K562 (cell line): ENCODE data around the gene PHF20. TPM values are rescaled to one million over a fixed set of nuclear protein-coding genes. Genes with fewer than 3 reads are reported as not detected.

Source experiments
- AFF1 ChIP-seq, 2 experiments: fragments of 450-650 bp; IDR thresholded peaks; 2 replicates each; pipeline ENCODE4 v1.6.1; 2018; ENCODE audit warnings: mild to moderate bottlenecking in 2 of 2, low read depth in 1 of 2; ENCODE audit not compliant: partially characterized antibody in 2 of 2
- CREB1 ChIP-seq, 2 experiments: sonication (generic) in 1 of 2; formaldehyde crosslinking in 1 of 2; IDR thresholded peaks; 2 replicates each; pipeline versions ENCODE4 v1.6.1 to v1.8.0; 2012 to 2022; ENCODE audit warnings: inconsistent platforms in 1 of 2, mild to moderate bottlenecking in 1 of 2, missing genetic modification reagents in 1 of 2, moderate library complexity in 1 of 2
- EZH2 ChIP-seq: IDR thresholded peaks from 2 replicates; pipeline ENCODE4 v1.6.1; 2012; ENCODE audit warnings: low read depth, mild to moderate bottlenecking, inconsistent platforms, low read length, borderline replicate concordance
- GATA2 ChIP-seq: sonication (generic); formaldehyde crosslinking; IDR thresholded peaks from 2 replicates; pipeline ENCODE4 v1.4.0; 2020; ENCODE audit warnings: mild to moderate bottlenecking, missing genetic modification reagents
- SAFB2 ChIP-seq: fragments of 200-400 bp; formaldehyde crosslinking; IDR thresholded peaks from 2 replicates; pipeline ENCODE4 v1.6.1; 2018; ENCODE audit warnings: borderline replicate concordance, low read length, low read depth, moderate library complexity; ENCODE audit not compliant: severe bottlenecking
- SMARCC2 ChIP-seq: fragments of 450-650 bp; IDR thresholded peaks from 2 replicates; pipeline ENCODE4 v1.6.1; 2017; ENCODE audit warnings: antibody characterized with exemption, moderate library complexity, mild to moderate bottlenecking, low read depth
- TAF1 ChIP-seq: IDR thresholded peaks from 2 replicates; pipeline ENCODE4 v1.6.1; 2011; ENCODE audit warnings: mild to moderate bottlenecking, low read length, moderate library complexity; ENCODE audit not compliant: insufficient read depth, control insufficient read depth, severe bottlenecking; ENCODE audit errors: extremely low read depth
- TCF3 ChIP-seq: sonication (generic); formaldehyde crosslinking; IDR thresholded peaks from 2 replicates; pipeline ENCODE4 v1.4.0; 2020; ENCODE audit warnings: mild to moderate bottlenecking, missing genetic modification reagents
- TCF7 ChIP-seq: sonication (generic); IDR thresholded peaks from 2 replicates; pipeline ENCODE4 v1.6.1; 2016; ENCODE audit warnings: antibody characterized with exemption, borderline replicate concordance
- TCFL5 ChIP-seq: fragments of 250-450 bp; sonication (Bioruptor Pico); conservative IDR thresholded peaks from 2 replicates; pipeline ENCODE4 v1.6.1; 2021; ENCODE audit warnings: mild to moderate bottlenecking, moderate library complexity, matching md5 sums
- THAP12 ChIP-seq: fragments of 250-450 bp; sonication (Bioruptor Pico); IDR thresholded peaks from 2 replicates; pipeline ENCODE4 v1.9.0; 2021; ENCODE audit warnings: mild to moderate bottlenecking, inconsistent platforms
- TRIM25 ChIP-seq: fragments of 450-650 bp; IDR thresholded peaks from 2 replicates; pipeline ENCODE4 v1.7.0; 2016; ENCODE audit warnings: borderline replicate concordance
- YBX1 ChIP-seq: fragments of 450-650 bp; IDR thresholded peaks from 2 replicates; pipeline ENCODE4 v1.7.1; 2016; ENCODE audit warnings: mild to moderate bottlenecking
- ZBTB49 ChIP-seq: sonication (generic); formaldehyde crosslinking; IDR thresholded peaks from 2 replicates; pipeline ENCODE4 v1.8.0; 2022; ENCODE audit warnings: missing genetic modification reagents, mild to moderate bottlenecking, borderline replicate concordance
- ZNF354B ChIP-seq: fragments of 250-450 bp; sonication (Bioruptor Pico); IDR thresholded peaks from 2 replicates; pipeline ENCODE4 v1.4.0; 2020
- ZNF707 ChIP-seq: fragments of 250-450 bp; sonication (Bioruptor Pico); conservative IDR thresholded peaks from 2 replicates; pipeline ENCODE4 v1.8.0; 2022; ENCODE audit warnings: inconsistent platforms, mild to moderate bottlenecking, moderate library complexity
- ZNF764 ChIP-seq: fragments of 250-450 bp; sonication (Bioruptor Pico); IDR thresholded peaks from 2 replicates; pipeline ENCODE4 v1.4.0; 2020; ENCODE audit warnings: low read depth, mild to moderate bottlenecking, moderate library complexity
- polyA plus RNA-seq, 8 experiments: library from polyadenylated mRNA; depleted of rRNA in 4 of 8; stranded (reverse) in 5 of 8; unstranded in 3 of 8; fragments of >200 nt; fragmentation: Nextera tagmentation in 2 of 8; fragmentation: Illumina TruSeq in 1 of 8; extraction: Ambion mirVana in 2 of 8; extraction: Trizol in 1 of 8; gene quantifications; 2 replicates each; pipeline versions ENCODE4 v1.2.1 to v1.2.3, GENCODE V29; 2011 to 2014; ENCODE audit warnings: inconsistent platforms in 1 of 8, missing spikeins in 1 of 8
- total RNA-seq, 7 experiments: library from RNA; depleted of rRNA in 6 of 7; stranded (reverse); fragments of >200 nt in 6 of 7; fragmentation: Illumina TruSeq in 2 of 7; extraction: Trizol in 2 of 7; gene quantifications; 2 replicates each; pipeline versions ENCODE4 v1.2.1 to v1.2.3, GENCODE V29; 2011 to 2021; ENCODE audit warnings: low replicate concordance in 1 of 7

PHF20 gene
- total and polyA plus RNA-seq, 9 of the 15 experiments (the other 6 are each of a cell fraction or from before 2014, with no cell fraction given) = 49.9 to 196 (median 70.7) TPM

- no peak for TF ChIP-seq TCF7
- TF ChIP-seq ZBTB49 (CRISPR knock-in tag) = no peak
- no peak for TF ChIP-seq TCFL5 (CRISPR knock-in tag)
- no peak for TF ChIP-seq ZNF764 (CRISPR knock-in tag)
- TF ChIP-seq ZNF707 = no peak
- TF ChIP-seq AFF1 (IDR thresholded peaks at IDR 0.05; ENCODE audit: low read depth in 1 of 2, partially characterized antibody in 2 of 2) = peak in 1 of 2 experiments; percentile 23
- TF ChIP-seq TRIM25 = no peak
- no peak for TF ChIP-seq THAP12 (CRISPR knock-in tag)
- no peak for TF ChIP-seq TCF3
- TF ChIP-seq YBX1 = no peak
- TF ChIP-seq TAF1 = no peak
- TF ChIP-seq EZH2 = no peak
- no peak for TF ChIP-seq CREB1 (IDR thresholded peaks at IDR 0.05)
- TF ChIP-seq CREB1 (CRISPR knock-in tag; IDR thresholded peaks at IDR 0.05) = no peak
- TF ChIP-seq SMARCC2 = peak; percentile 56; the same call in 1 of the 2 replicates
- TF ChIP-seq SAFB2 = no peak
- TF ChIP-seq ZNF354B (CRISPR knock-in tag) = no peak
- TF ChIP-seq GATA2 (CRISPR knock-in tag) = no peak
Measured at GRCh38 chr20:35978041-35978513, 206.3 kb downstream of the PHF20 start (continued).
